Testis (tissue), 3 donors: ENCODE results near the gene EPS8L2. TPM values are rescaled to one million over a fixed set of nuclear protein-coding genes. Genes with fewer than 3 reads are reported as not detected.

ENCODE experiments used
- DNase-seq: peaks from one replicate; pipeline ENCODE4 v3.0.0-alpha.2; 2019
- H3K27ac ChIP-seq, 2 donors: fragments of 200-600 bp; sonication (generic); one replicate each; pipeline ENCODE4 v1.5.1; 2019
- H3K27me3 ChIP-seq: fragments of 200-600 bp; sonication (generic); one replicate; pipeline ENCODE4 v1.5.1; 2019
- H3K36me3 ChIP-seq: fragments of 200-600 bp; sonication (generic); one replicate; pipeline ENCODE4 v1.5.1; 2017; ENCODE audit warnings: low read depth; ENCODE audit errors: missing control alignments
- H3K4me1 ChIP-seq: fragments of 200-600 bp; sonication (generic); one replicate; pipeline ENCODE4 v1.5.1; 2019
- H3K4me3 ChIP-seq, 2 donors: fragments of 200-600 bp; sonication (generic); one replicate each; pipeline ENCODE4 v1.5.1; 2017 to 2019
- H3K9me3 ChIP-seq: fragments of 200-600 bp; sonication (generic); one replicate; pipeline ENCODE4 v1.5.1; 2017
- POLR2A ChIP-seq: fragments of 450-650 bp; IDR thresholded peaks from one replicate; pipeline ENCODE4 v1.6.1; 2017; ENCODE audit warnings: antibody characterized with exemption, mild to moderate bottlenecking, moderate library complexity
- WGBS, 2 donors: methylation state at CpG; one replicate each; pipeline ENCODE4 v1.1.5; 2018; 5-methylcytosine and 5-hydroxymethylcytosine counted together
- intact Hi-C: fragments of 100-400 bp; cut with DNase I; formaldehyde crosslinking; loops from one replicate; pipeline ENCODE4 v1.15.1; 2023; ENCODE audit warnings: low total_unique reads
- polyA plus RNA-seq: library from polyadenylated mRNA; stranded (reverse); fragments of 350-450 nt; fragmentation: Illumina TruSeq; extraction: RNeasy Lipid Tissue Mini Kit (QIAGEN cat#74804); gene quantifications from one replicate; pipeline ENCODE4 v1.2.3, GENCODE V29; 2014; ENCODE audit warnings: low read depth, low replicate concordance; ENCODE audit not compliant: insufficient read depth
- total RNA-seq, 2 donors: library from RNA; depleted of rRNA; stranded (reverse); fragments of >200 nt; gene quantifications; one replicate each; pipeline ENCODE4 v1.2.3, GENCODE V29; 2016
- TF ChIP-seq, protein P1 (sequence below), 3 experiments: fragments of 450-650 bp in 2 of 3; fragments of 200-600 bp in 1 of 3; sonication (generic) in 1 of 3; IDR thresholded peaks; one replicate each; pipeline ENCODE4 v1.5.1; 2016 to 2019; ENCODE audit warnings: antibody characterized with exemption in 3 of 3, mild to moderate bottlenecking in 2 of 3, moderate library complexity in 1 of 3

EPS8L2 gene
- total and polyA plus RNA-seq, 3 donors from 2014 or later = 14.3 to 29.1 (median 27.3) TPM

DNA sequence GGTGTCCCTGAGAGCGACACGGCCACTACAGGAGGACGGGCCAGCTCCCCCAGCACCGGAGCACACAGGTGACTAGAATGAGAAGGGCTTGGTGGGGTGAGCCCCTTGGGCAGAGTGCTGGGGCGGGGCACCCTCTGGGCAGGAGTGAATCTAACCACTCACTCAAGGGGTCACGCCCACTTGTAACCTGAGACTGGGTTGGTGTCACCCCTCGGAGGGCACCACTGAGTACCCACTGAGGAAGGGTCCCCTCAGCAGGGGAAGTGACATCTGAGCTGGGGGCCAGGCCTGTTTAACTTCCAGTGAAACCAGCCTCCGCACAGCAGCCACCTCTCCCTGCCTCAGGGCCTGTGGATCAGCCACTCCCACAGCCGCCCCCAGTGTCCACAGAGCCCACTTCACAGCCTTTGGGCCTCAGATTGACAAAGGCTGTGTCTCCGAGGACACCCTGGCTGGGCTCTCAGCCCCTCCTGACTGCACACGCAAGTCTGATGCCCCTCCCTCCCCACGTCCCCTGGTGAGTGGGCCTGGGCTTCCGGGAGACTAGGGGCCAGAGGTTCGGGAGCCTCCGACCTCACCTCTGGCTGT lies 65.7 kb downstream of the EPS8L2 start:
- Histone ChIP-seq H3K4me1 (peaks cover 23% of the 10 kb centered on the region), H3K36me3 (no peaks in the 10 kb centered on the region), H3K4me3 (no peak overlapping the region), H3K27me3 (no peaks in the 10 kb centered on the region), H3K9me3 (no peaks in the 10 kb centered on the region), H3K27ac (no peak overlapping the region)
- WGBS, 2 donors = 72 to 86% methylated on average over 3 to 12 of the region's 15 CpGs
- intact Hi-C loops = no loop called here
- no peak for DNase-seq
- TF ChIP-seq POLR2A = no peak
- TF ChIP-seq, protein P1, sequence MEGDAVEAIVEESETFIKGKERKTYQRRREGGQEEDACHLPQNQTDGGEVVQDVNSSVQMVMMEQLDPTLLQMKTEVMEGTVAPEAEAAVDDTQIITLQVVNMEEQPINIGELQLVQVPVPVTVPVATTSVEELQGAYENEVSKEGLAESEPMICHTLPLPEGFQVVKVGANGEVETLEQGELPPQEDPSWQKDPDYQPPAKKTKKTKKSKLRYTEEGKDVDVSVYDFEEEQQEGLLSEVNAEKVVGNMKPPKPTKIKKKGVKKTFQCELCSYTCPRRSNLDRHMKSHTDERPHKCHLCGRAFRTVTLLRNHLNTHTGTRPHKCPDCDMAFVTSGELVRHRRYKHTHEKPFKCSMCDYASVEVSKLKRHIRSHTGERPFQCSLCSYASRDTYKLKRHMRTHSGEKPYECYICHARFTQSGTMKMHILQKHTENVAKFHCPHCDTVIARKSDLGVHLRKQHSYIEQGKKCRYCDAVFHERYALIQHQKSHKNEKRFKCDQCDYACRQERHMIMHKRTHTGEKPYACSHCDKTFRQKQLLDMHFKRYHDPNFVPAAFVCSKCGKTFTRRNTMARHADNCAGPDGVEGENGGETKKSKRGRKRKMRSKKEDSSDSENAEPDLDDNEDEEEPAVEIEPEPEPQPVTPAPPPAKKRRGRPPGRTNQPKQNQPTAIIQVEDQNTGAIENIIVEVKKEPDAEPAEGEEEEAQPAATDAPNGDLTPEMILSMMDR (IDR thresholded peaks at IDR 0.05) = no peak

DNA sequence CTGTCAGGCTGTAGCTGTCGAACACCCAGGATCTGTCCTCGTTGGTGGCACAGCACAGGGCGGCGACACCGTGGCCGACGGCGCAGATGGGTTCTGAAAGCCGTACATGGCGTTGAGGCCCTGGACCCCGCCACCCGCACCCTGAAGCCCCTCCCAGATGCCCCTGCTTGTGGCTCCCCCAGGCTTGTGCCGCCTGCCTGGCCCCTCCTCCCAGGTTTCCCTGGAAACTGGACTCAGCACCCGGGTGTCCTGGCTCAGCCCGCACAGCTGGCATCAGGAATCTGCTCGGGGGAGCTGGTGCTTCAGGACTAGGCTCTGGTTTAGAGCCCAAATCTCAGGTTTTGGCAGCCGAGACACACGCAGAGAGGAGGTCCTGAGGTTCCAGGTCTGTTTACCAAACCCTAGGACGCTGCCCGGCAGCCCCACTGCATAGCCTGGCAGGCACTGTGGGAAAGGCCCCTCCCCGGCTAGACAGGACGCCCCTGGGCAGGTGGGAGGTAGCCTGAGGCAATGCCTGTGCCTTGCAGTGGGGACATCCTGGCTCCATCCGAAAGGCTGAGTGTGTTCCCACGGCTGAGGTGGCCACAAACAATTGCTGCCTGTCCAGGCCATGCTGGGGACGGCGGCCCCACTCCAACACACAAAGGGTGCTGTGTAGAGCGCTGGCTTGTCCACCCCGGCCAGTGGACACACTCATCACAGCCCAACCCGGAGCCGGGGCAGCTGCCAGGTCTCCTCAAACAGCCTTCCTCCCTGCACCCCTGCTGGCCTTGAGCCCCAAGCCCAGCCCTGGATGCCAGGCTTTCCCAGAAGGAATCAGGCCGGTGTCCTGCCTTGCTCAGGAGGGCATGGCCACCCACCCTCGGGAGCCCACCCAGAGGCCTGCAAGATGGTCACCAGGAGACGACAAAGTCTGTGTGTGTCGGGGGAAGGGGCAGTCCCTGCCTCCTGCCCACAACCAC lies 66.7 kb downstream of the EPS8L2 start:
- peak; percentile 67 for DNase-seq
- Histone ChIP-seq H3K27me3 (no peaks in the 10 kb centered on the region), H3K27ac (no peak overlapping the region), H3K4me1 (peaks cover 23% of the 10 kb centered on the region), H3K36me3 (no peaks in the 10 kb centered on the region), H3K4me3 (no peak overlapping the region), H3K9me3 (no peaks in the 10 kb centered on the region)
- TF ChIP-seq, protein P1 (IDR thresholded peaks at IDR 0.05) = no peak
- TF ChIP-seq POLR2A = no peak
- WGBS, 2 donors = 59 to 82% methylated on average over 18 to 34 of the region's 34 CpGs
- intact Hi-C loops = no loop called here

DNA sequence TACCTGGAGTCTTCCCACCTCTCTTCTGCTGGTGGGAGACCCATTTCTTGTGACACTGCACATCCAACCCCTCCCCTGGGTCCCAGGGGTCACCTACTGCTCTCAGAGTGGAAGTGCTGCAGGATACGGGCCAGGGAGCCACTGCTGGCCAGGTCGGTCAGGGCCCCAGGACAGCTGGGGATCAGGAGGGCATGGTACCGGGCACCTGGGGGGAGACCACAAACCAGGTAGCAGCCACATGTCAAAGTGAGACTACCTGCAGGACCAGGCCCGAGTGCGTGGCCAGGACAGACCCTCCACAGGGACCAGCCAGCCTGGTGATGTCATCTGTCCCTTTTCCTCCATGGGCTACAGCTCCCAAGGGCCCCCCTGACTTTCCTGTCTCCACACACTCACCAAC lies 67.4 kb downstream of the EPS8L2 start:
- WGBS, 2 donors = 75 to 100% methylated on average over 4 to 5 of the region's 5 CpGs
- Histone ChIP-seq H3K4me1 (peaks cover 28% of the 10 kb centered on the region), H3K27ac (peak overlapping the region in 1 of 2 donors; percentile 9), H3K36me3 (no peaks in the 10 kb centered on the region), H3K4me3 (no peak overlapping the region), H3K27me3 (no peaks in the 10 kb centered on the region), H3K9me3 (no peaks in the 10 kb centered on the region)
- DNase-seq = no peak
- intact Hi-C loops = no loop called here
- TF ChIP-seq, protein P1 (IDR thresholded peaks at IDR 0.05) = no peak
- no peak for TF ChIP-seq POLR2A

DNA sequence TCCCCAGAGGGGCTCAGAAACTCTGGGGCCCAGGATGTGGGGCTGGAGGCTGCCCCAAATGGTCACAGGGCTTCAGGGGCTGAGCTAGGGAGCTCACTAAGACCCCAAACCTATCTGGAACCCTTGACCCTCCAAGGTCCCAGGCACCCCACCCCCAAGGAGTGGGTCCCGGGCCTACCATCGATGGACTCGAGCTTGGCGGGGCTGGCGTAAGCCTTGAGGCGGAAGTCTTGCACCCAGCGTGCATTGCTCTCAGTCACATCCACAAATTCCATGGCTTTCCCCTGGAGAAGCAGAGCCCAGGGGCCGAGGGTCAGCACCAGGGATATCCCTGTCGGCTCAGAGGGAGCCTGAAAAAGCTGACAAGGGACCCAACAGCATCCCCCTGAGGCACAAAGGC lies 67.8 kb downstream of the EPS8L2 start:
- peaks cover 30% of the 10 kb centered on the region for H3K4me1 ChIP-seq
- no peak for TF ChIP-seq POLR2A
- TF ChIP-seq, protein P1 (IDR thresholded peaks at IDR 0.05) = no peak
- no peaks in the 10 kb centered on the region for H3K36me3 ChIP-seq
- H3K27me3 ChIP-seq = no peaks in the 10 kb centered on the region
- H3K27ac ChIP-seq = peak overlapping the region in 1 of 2 donors; percentile 9
- 85 to 90% methylated on average over 2 to 9 of the region's 9 CpGs for WGBS, 2 donors
- no peaks in the 10 kb centered on the region for H3K9me3 ChIP-seq
- no peak for DNase-seq
- H3K4me3 ChIP-seq = no peak overlapping the region
- intact Hi-C loops = no loop called here
